Measurements from ENCODE around the gene SYF2.
"Not testable (repeated sequence)": the region's sequence is repeated elsewhere in the genome, so short reads cannot be mapped to it uniquely, and the experiment has no call there.

Gene SYF2

DNA sequence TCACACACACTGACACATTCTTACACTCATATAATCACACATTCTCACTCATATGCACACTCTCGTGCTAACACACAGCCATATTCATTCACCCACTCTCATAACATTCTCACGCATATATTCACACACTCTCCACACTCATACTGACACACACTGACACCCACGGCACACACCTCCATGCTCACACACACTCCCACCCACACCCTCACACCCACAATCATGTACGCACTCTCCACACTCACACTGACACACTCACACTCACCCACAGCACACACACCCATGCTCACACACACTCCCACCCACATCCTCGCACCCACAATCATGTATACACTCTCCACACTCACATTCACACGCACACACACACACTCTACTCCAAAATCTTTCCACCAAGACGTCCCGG is 38.2 kb downstream of the SYF2 start:
- DNase-seq, result no peak
- in situ Hi-C loops (cut with HindIII; ENCODE audit: low pct_ligation_motif_present, low pct_unique_long_range_greater_than_20kb, low sequenced_read_pairs), result no loop called here

- DNase-seq, result no peak
- in situ Hi-C loops (cut with HindIII; ENCODE audit: low pct_ligation_motif_present, low pct_unique_long_range_greater_than_20kb, low sequenced_read_pairs), result no loop called here
These were observed 39.1 kb downstream of the SYF2 start for GRCh38 chr1:25193229-25193628.

GRCh38 chr1:25192154-25192553 is 40.1 kb downstream of the SYF2 start:
- in situ Hi-C loops (cut with HindIII; ENCODE audit: low pct_ligation_motif_present, low pct_unique_long_range_greater_than_20kb, low sequenced_read_pairs), result no loop called here

GRCh38 chr1:25190260-25190659 is 42.0 kb downstream of the SYF2 start:
- in situ Hi-C loops (cut with HindIII; ENCODE audit: low pct_ligation_motif_present, low pct_unique_long_range_greater_than_20kb, low sequenced_read_pairs), result no loop called here
- no peak for DNase-seq

More at GRCh38 chr1:25192154-25192553, 40.1 kb downstream of the SYF2 start:
- DNase-seq, result no peak

- DNase-seq; in situ Hi-C loops (cut with HindIII; ENCODE audit: low pct_ligation_motif_present, low pct_unique_long_range_greater_than_20kb, low sequenced_read_pairs): not testable (repeated sequence)
These were observed 44.4 kb downstream of the SYF2 start for GRCh38 chr1:25187904-25188303.

GRCh38 chr1:25187077-25187476 is 45.2 kb downstream of the SYF2 start:
- in situ Hi-C loops (cut with HindIII; ENCODE audit: low pct_ligation_motif_present, low pct_unique_long_range_greater_than_20kb, low sequenced_read_pairs), result no loop called here
- no peak for DNase-seq

DNA sequence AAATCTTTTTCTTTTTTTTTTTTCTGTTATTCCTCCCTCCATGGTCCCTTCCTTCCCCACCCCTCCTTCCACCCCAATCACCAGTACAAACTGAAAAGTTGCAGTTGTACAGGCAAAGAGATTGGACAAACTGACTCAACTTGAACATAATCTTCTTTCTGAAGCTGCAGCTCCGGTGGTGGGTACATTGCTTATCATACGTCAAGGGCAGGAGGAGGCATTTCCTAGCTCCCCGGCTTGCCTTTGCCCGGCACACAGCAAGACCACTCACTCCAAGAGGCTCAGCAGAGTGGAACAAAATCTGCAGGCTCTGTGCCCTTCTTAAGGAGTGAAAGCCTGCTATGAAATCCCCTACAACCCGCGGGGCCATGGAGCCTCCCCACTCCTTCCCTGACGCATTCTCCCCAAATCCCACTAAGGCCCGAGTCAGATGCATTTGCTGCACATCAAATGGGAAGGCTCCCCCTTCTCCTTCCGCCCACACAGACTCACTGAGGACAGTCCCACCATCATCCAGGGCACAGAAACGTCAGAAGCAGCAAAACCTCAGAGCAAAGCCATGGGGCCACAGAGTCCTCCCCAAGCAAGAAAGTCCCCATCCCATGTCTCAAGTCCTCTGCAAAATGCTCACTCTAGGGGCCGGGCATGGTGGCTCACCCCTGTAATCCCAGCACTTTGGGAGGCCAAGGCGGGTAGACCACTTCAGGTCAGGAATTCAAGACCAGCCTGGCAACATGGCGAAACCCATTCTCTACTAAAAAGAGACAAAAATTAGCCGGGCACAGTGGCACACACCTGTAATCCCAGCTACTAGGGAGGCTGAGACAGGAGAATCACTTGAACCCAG is 45.9 kb downstream of the SYF2 start:
- DNase-seq, result no peak
- in situ Hi-C loops (cut with HindIII; ENCODE audit: low pct_ligation_motif_present, low pct_unique_long_range_greater_than_20kb, low sequenced_read_pairs), result no loop called here

GRCh38 chr1:25185409-25186160 is 46.7 kb downstream of the SYF2 start:
- no peak for DNase-seq
- in situ Hi-C loops (cut with HindIII; ENCODE audit: low pct_ligation_motif_present, low pct_unique_long_range_greater_than_20kb, low sequenced_read_pairs), result no loop called here

DNA sequence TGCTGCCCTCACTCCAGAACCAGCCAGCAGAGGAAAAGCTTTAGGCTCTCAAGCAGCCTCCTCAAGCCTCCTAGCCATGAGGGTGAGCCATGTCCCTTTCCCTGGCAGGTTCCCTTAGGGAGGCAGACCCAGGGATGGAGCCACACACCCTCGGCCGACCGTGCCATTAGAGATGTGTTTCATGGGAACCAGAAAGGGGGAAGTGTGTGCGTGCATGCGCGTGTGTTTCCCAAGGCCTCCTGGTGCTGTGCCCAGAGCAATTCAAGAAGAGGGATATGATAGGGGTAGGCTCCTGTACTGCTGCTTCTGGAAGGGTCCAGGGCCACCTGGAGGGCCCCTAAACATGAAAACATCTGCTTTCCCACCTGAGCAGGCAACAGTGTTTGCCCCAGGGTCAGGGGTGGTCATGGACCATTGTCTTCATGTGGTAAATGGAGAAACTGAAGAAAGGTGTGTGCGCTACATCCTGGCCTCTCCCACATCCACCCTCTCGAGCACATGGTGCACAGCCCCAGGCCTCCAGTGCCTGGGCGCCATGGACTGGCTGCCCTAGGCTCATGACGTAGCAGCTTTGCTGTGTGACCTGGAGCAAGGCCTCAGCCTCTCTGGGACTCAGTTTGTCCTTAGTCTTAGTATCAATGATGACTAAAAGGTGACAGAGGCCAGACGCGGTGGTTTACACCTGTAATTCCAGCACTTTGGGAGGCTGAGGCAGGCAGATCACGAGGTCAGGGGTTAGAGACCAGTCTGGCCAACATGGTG is 48.1 kb downstream of the SYF2 start:
- DNase-seq, result no peak
- in situ Hi-C loops (cut with HindIII; ENCODE audit: low pct_ligation_motif_present, low pct_unique_long_range_greater_than_20kb, low sequenced_read_pairs), result no loop called here

DNA sequence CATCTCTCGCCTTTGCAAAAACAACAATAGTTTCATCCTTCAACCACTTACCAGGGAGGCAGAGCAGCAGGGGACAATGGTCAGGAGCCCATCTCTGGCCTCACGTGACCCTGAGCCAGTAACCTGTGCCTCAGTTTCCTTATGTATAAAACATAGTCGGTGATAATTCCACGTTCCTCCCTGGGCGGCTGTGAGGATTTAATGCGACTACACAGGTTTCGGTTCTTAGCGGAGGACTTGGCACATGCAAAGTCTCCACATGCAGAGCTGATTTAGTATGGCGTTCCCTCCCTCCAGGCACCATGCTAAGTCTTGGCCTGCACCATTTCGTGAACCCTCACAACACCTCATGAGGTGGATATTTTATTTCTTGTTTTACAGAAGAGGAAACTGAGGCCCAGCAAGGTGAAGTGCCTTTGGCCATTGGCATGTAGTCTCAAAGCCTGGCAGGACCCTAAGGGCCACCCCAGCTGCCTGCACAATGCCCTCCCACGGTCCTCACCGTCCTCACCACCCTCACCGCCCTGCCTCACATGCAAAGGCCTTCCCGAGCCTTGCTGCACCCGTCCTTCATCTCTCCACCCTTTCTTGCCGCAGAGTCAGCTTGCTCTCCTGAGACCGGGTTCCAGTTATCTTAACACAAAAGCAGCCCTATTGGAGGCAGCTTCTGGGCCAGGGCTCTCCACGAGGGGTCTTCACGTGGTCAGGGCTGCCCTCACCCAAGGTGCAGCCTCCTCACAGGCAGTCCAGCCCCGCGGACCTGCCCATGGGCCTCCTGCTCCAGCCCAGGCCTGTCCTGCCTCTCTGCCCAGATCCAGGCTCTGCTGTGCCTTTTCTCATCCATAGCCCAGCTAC is 48.9 kb downstream of the SYF2 start:
- no peak for DNase-seq
- in situ Hi-C loops (cut with HindIII; ENCODE audit: low pct_ligation_motif_present, low pct_unique_long_range_greater_than_20kb, low sequenced_read_pairs), result no loop called here

- in situ Hi-C loops (cut with HindIII; ENCODE audit: low pct_ligation_motif_present, low pct_unique_long_range_greater_than_20kb, low sequenced_read_pairs), result no loop called here
- DNase-seq, result no peak
These were observed 49.7 kb downstream of the SYF2 start for GRCh38 chr1:25182629-25183028.

GRCh38 chr1:25180996-25181395 is 51.3 kb downstream of the SYF2 start:
- in situ Hi-C loops (cut with HindIII; ENCODE audit: low pct_ligation_motif_present, low pct_unique_long_range_greater_than_20kb, low sequenced_read_pairs), result no loop called here
- DNase-seq, result no peak

DNA sequence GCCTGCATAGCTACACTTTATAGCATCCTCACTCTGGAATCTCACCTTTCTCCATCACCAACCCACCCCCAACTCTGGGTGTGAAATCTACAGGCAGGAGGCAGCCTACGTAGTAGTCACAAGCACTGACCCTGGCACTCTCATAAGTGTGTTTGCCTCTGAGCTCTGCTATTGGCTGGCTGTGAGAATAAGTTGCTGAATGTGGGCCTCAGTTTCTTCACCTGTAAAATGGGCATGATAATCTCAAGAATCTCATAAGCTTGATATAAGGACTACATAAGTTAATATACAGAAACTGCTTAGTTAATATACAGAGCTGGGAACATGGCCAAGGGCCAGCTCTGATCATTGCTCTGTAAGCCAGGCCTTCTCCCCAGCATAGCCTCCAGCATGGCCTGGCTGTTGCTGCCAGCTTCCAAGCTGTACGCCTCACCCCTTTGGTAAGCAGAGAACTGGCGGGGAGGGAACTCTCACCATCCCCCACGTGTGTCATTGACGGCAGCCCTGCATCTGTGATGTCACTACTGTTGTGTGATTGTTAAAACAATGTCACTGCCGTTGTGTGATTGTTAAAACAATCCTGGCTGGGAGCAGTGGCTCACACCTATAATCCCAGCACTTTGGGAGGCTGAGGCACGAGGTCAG is 53.3 kb downstream of the SYF2 start:
- no peak for DNase-seq
- in situ Hi-C loops (cut with HindIII; ENCODE audit: low pct_ligation_motif_present, low pct_unique_long_range_greater_than_20kb, low sequenced_read_pairs), result no loop called here

DNA sequence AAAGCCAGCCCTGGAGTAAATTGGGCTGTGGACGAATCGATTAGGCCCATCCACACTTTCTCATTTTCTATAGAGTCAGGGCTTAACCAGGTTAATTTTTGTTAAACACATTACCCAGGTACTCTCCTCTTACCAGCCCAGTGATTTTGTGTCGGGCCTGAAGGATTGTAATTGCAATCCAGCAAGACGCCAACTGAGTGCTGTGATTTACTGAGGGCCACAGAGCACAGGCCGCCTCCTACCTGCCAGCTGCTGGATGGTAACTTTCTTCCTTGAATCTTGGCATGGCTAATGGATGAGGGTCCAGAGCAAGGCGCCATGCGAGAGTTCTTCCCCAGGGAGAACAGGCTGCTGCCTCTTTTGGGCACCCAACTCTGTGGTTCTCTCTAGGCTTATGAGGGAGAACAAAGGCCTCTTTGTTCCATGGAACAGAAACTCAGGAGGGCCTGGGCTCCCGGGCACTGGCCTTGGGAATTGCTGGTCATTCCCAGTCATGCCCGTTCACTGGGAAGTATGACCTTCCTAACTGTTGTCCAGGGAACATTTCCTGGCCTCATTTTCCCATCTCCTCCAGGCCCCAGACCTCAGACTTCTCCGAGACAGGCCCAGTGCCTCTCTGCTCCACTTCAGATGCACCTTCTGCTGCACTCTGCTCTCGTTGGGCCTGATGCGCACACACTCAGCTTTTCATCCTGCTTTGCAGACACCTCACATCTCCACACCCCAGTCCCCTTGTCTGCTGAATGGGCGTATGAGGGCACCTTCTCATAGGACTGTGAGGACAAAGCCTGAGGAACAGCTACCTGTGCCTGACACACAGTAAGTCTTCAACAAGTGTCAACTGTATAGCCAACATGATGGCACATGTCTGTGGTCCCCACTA is 57.3 kb downstream of the SYF2 start:
- in situ Hi-C loops (cut with HindIII; ENCODE audit: low pct_ligation_motif_present, low pct_unique_long_range_greater_than_20kb, low sequenced_read_pairs), result no loop called here

DNA sequence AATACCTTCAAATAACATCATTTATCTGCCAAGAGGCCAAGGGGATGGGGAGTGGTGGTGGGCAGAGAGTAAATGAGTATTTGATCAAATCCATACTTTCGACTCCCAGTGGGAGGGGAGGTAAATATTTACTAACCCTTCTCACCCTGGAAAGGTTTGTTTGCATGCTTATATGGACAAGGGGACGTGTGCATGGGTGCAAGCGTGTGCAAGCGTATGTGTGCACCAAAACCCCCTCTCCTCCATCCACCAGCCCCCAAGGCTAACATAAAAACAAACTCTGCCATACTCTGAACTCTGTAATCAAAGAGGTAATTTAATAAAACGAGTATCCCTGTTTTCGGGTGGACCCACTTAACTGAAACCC is 58.0 kb downstream of the SYF2 start:
- no peak for DNase-seq
- in situ Hi-C loops (cut with HindIII; ENCODE audit: low pct_ligation_motif_present, low pct_unique_long_range_greater_than_20kb, low sequenced_read_pairs), result no loop called here

More for the DNA sequence above, 57.3 kb downstream of the SYF2 start:
- DNase-seq, result no peak

DNA sequence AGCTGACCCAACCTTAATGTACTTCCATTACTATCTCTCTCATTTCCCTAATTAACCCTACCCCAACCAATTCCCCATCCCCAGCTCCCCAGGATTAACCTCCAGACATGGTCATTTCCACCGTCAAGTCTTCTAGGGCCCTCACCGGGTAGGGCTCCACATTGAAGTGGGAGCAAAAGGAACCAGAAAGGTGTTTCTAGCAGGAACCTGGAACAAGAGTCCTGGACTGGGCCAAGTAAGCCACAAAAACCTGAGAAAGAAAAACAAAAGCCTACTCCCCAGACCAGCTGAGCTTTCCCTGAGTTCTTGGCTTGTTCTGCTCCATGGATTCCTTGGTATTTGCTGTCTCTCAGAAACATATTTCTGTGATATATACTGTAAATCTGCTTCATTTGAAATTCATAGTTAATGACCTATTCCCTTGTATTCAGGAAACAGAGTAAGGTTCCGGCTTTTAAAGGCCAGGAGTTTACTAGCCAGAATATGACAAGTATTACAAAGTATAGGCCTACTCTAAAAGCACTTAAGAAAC is 58.4 kb downstream of the SYF2 start:
- in situ Hi-C loops (cut with HindIII; ENCODE audit: low pct_ligation_motif_present, low pct_unique_long_range_greater_than_20kb, low sequenced_read_pairs), result no loop called here
- DNase-seq, result no peak

All from ACHN (cell line).